Midbrain (tissue), 1 donor: ENCODE results near the gene LHX8.

Experiments
- DNase-seq: peaks from one replicate; lab custom pipeline; 2025; lab: John Stamatoyannopoulos, UW

Gene LHX8

DNA sequence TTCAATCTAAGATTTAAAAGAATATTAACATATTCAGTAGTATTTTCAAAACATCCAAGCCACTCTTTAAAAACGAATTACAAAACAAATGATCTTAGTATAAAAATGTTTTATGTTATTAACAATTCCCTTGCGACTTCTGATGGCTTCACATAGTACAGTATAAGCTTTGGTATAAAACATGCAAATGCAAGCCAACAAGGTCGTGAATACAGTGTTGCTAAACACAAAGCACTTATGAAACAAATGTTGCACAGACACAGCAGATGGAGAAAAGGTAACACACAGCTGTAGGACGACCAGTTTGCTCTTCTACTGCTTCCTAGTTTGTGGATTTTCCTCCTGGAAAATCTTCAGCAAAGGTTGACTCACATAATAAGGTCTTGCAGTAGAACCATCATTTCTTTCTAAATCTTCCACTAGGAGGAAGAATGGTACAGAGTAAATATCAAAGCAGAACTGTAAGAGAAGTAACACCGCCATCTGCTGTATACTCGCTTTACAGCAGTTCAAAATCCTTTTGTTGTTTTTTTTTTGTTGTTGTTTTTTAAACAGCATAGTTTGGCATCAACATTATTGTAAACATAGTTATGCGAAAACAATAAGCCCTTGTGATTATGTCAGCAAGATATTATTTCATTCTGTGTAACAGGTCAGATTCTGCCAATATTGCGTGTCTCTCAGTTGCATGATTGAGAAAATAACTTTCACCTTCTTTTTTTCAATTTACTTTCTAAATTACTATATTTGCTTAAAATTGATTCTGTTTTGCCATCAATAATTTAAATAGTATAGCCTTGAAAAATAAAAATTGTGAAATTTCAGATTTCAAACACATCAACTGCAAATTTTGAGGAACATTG, 69.5 kb downstream of the LHX8 start:
- DNase-seq: peak; percentile 26

DNA sequence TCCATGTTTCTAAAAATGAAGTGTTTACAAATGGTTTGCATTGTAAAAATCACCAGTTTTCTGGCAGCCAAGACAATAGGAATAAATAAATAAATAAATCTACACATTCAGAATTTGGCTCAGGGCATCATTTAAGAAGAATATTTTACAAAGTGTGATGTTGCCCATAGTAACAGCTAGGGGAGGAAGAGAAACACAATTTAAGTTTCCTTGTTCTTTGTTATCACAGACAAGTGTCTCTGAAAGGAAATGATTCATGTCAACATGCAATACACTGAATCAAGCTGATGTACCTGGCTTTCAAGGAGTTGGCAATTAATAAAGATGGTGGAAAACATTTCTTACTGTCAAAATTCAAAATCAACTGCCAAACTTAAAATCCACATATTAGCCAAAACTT, 74.7 kb downstream of the LHX8 start:
- DNase-seq: no peak
